Lung (tissue), 12 donors: ENCODE data around the gene KPTN. TPM values are rescaled to one million over a fixed set of nuclear protein-coding genes. Genes with fewer than 3 reads are reported as not detected.

Source experiments
- ATAC-seq: fragments of 200-7000 bp; cut with Tn5 transposase; one replicate; pipeline ENCODE4 v1.9.1; 2020; ENCODE audit warnings: moderate number of reproducible peaks; ENCODE audit not compliant: insufficient read depth, low FRiP score
- DNase-seq, 3 donors: peaks; one replicate each; pipeline ENCODE4 v3.0.0-alpha.2; 2013 to 2017
- H3K27ac ChIP-seq, 2 donors: one replicate each; pipeline ENCODE4 v1.5.1; 2013; ENCODE audit warnings: mild to moderate bottlenecking in 2 of 2, moderate library complexity in 2 of 2, control low read depth in 1 of 2, inconsistent platforms in 1 of 2, low read depth in 1 of 2, low read length in 1 of 2
- H3K27me3 ChIP-seq, 3 donors: one replicate each; pipeline ENCODE4 v1.5.1; 2013; ENCODE audit warnings: low read length in 2 of 3; ENCODE audit not compliant: control insufficient read depth in 3 of 3, insufficient read depth in 3 of 3
- H3K36me3 ChIP-seq, 4 donors: one replicate each; pipeline ENCODE4 v1.5.1; 2013; ENCODE audit warnings: low read length in 4 of 4, mild to moderate bottlenecking in 1 of 4, moderate library complexity in 1 of 4; ENCODE audit not compliant: control insufficient read depth in 4 of 4, insufficient read depth in 4 of 4
- H3K4me1 ChIP-seq, 5 donors: one replicate each; pipeline ENCODE4 v1.5.1; 2013; ENCODE audit warnings: low read length in 5 of 5, mild to moderate bottlenecking in 2 of 5, moderate library complexity in 1 of 5; ENCODE audit not compliant: control insufficient read depth in 5 of 5, insufficient read depth in 5 of 5
- H3K4me3 ChIP-seq: one replicate; pipeline ENCODE4 v1.5.1; 2013; ENCODE audit warnings: mild to moderate bottlenecking, control low read depth, moderate library complexity
- H3K9ac ChIP-seq, 2 donors: one replicate each; pipeline ENCODE4 v1.5.1; 2013; ENCODE audit warnings: low read length in 2 of 2, control low read depth in 1 of 2; ENCODE audit not compliant: insufficient read depth in 1 of 2
- H3K9me3 ChIP-seq, 4 donors: one replicate each; pipeline ENCODE4 v1.5.1; 2013; ENCODE audit warnings: low read length in 3 of 4, mild to moderate bottlenecking in 1 of 4, moderate library complexity in 1 of 4; ENCODE audit not compliant: control insufficient read depth in 4 of 4, insufficient read depth in 3 of 4
- WGBS, 2 donors: extraction: QIAGEN DNeasy Blood & Tissue Kit; methylation state at CpG; one replicate each; pipeline ENCODE4 v1.1.7; 2013; 5-methylcytosine and 5-hydroxymethylcytosine counted together
- polyA plus RNA-seq, 2 donors: library from polyadenylated mRNA; stranded (reverse); fragments of 200-250 nt; gene quantifications; one replicate each; pipeline ENCODE4 v1.2.1, GENCODE V29; 2013
- total RNA-seq, 2 donors: library from RNA; depleted of rRNA in 1 of 2; stranded (reverse); fragments of >200 nt in 1 of 2; gene quantifications; one replicate each; pipeline ENCODE4 v1.2.1, GENCODE V29; 2014 to 2021
- TF ChIP-seq, protein P1 (sequence below): IDR thresholded peaks from 2 replicates; pipeline ENCODE4 v1.5.1; 2012; ENCODE audit warnings: mild to moderate bottlenecking; ENCODE audit errors: control extremely low read depth, extremely low read depth
- donor health status: control.
- donor health status: control.
- donor health status: Bipolar disorder and iron deficiency.
- donor health status: healthy.
- donor health status: DM: yes; HTN: yes; CAD: no.

The KPTN gene
- total and polyA plus RNA-seq, 4 donors = 4.6 to 15.7 (median 12.9) TPM

DNA sequence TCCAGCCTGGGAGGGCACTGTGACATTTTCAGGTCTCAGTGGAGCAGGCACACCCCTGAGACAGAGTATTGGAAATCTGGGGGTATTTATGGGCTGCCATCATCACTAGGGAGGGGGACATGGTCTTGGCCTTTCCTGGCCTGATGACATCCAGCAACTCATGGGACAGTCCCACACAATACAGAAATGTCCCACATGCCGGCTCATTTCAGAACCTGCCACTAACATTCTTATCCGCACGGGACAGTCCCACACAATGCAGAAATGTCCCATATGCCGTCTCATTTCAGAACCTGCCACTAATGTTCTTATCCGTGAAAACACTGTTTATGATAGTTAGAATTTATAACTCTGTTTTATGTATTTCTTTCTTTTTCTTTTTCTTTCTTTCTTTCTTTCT is 22.1 kb downstream of the KPTN start:
- no peaks in the 10 kb centered on the region for H3K36me3 ChIP-seq
- H3K4me1 ChIP-seq = no peaks in the 10 kb centered on the region
- no peak overlapping the region for H3K9ac ChIP-seq
- peaks cover 0 to 40% (median 30%) of the 10 kb centered on the region in 3 donors for H3K27me3 ChIP-seq
- ATAC-seq (no peak), DNase-seq (no peak)
- WGBS, 2 donors = 78 to 94% methylated on average over 5 of the region's 5 CpGs
- no peak overlapping the region for H3K27ac ChIP-seq
- no peak overlapping the region for H3K4me3 ChIP-seq
- peaks cover 0 to 5% (median 0%) of the 10 kb centered on the region in 4 donors for H3K9me3 ChIP-seq
- TF ChIP-seq, protein P1, sequence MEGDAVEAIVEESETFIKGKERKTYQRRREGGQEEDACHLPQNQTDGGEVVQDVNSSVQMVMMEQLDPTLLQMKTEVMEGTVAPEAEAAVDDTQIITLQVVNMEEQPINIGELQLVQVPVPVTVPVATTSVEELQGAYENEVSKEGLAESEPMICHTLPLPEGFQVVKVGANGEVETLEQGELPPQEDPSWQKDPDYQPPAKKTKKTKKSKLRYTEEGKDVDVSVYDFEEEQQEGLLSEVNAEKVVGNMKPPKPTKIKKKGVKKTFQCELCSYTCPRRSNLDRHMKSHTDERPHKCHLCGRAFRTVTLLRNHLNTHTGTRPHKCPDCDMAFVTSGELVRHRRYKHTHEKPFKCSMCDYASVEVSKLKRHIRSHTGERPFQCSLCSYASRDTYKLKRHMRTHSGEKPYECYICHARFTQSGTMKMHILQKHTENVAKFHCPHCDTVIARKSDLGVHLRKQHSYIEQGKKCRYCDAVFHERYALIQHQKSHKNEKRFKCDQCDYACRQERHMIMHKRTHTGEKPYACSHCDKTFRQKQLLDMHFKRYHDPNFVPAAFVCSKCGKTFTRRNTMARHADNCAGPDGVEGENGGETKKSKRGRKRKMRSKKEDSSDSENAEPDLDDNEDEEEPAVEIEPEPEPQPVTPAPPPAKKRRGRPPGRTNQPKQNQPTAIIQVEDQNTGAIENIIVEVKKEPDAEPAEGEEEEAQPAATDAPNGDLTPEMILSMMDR = no peak

DNA sequence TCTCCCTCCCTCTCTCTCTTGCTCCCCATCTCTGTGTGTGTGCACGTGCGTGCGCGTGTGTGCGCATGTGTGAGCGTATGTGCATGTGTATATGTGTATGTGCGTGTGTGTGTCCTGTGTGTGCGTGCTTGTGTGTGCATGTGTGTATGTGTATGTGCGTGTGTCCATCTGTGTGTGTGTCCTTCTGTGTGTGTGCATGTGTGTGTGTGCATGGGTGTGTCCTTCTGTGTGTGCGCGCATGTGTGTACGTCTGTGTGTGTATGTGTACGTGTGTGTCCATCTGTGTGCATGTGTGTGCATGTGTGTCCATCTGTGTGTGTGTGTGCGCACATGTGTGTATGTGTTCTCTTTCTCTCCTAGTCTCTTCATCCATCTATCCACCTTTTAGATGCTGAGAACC is 24.5 kb downstream of the KPTN start:
- 90% methylated on average over 14 of the region's 14 CpGs for WGBS, 2 donors
- no peak for DNase-seq
- H3K4me3 ChIP-seq = no peak overlapping the region
- peaks cover 0 to 49% (median 43%) of the 10 kb centered on the region in 3 donors for H3K27me3 ChIP-seq
- H3K9ac ChIP-seq = no peak overlapping the region
- no peak for ATAC-seq
- peaks cover 0 to 14% (median 8%) of the 10 kb centered on the region in 4 donors for H3K9me3 ChIP-seq
- no peaks in the 10 kb centered on the region for H3K36me3 ChIP-seq
- H3K4me1 ChIP-seq = peaks cover 0 to 2% (median 0%) of the 10 kb centered on the region in 5 donors
- H3K27ac ChIP-seq = no peak overlapping the region
- TF ChIP-seq, protein P1 = no peak

DNA sequence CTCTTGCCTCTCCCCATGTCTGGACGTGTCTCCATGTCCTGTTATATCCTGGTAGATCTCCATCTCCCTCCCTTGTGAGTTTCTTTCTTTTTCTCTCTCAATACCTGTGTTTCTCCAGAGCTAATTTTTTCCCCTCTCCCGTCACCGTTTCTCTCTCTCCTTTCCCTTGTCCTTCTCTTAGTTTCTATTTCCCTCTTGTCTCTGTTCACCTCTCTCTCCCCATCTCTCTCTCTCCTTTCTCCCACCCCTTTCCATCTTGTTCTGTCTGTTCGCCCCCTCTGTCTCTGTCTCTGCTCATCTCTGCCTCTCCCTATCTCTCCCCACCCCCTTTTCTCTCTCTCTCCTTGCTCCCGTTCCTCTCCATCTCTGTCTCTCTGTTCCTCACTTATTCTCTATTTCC is 25.3 kb downstream of the KPTN start:
- ATAC-seq (no peak), DNase-seq (no peak)
- no peak overlapping the region for H3K4me3 ChIP-seq
- no peak overlapping the region for H3K9ac ChIP-seq
- H3K36me3 ChIP-seq = no peaks in the 10 kb centered on the region
- H3K4me1 ChIP-seq = peaks cover 0 to 2% (median 0%) of the 10 kb centered on the region in 5 donors
- TF ChIP-seq, protein P1 = no peak
- no peak overlapping the region for H3K27ac ChIP-seq
- WGBS, 2 donors = 31 to 39% methylated on average over 5 of the region's 5 CpGs
- H3K9me3 ChIP-seq = peaks cover 0 to 18% (median 8%) of the 10 kb centered on the region in 4 donors
- peaks cover 0 to 47% (median 43%) of the 10 kb centered on the region in 3 donors for H3K27me3 ChIP-seq
